OCI-LY7 (cell line): ENCODE measurements around the gene CRYBA4. TPM values are rescaled to one million over a fixed set of nuclear protein-coding genes. Genes with fewer than 3 reads are reported as not detected.

ENCODE experiments used
- BruUV-seq: library from RNA; stranded (reverse); fragments of 400-500 nt; replicated peaks from 2 replicates; lab custom pipeline; 2021; lab: Mats Ljungman, UMichigan
- CTCF ChIA-PET: fragments of 300-600 bp; sonication (Branson Sonifier 250); formaldehyde crosslinking; loops from one replicate; lab custom pipeline; 2022; ENCODE audit warnings: antibody characterized with exemption; ENCODE audit not compliant: unreplicated experiment; lab: Charles Lee
- POLR2A ChIA-PET: fragments of 300-600 bp; sonication (Branson Sonifier 250); formaldehyde crosslinking; loops from one replicate; lab custom pipeline; 2022; ENCODE audit warnings: antibody characterized with exemption; lab: Charles Lee
- DNase-seq: peaks from one replicate; pipeline ENCODE4 v3.0.0-alpha.2; 2015; ENCODE audit warnings: low spot score
- H2AFZ ChIP-seq: fragments of 200-600 bp; sonication (generic), shearing (Covaris generic); 2 replicates; pipeline ENCODE4 v1.6.1; 2014; ENCODE audit warnings: mild to moderate bottlenecking, antibody characterized with exemption, low read length, moderate library complexity
- H3K27ac ChIP-seq: fragments of 200-600 bp; sonication (generic); 2 replicates; pipeline ENCODE4 v1.5.1; 2014; ENCODE audit warnings: mixed run types, low read depth, mild to moderate bottlenecking, moderate library complexity, low read length, inconsistent platforms; ENCODE audit not compliant: poor library complexity, severe bottlenecking
- H3K36me3 ChIP-seq: fragments of 200-600 bp; sonication (generic); 2 replicates; pipeline ENCODE4 v1.6.1; 2014; ENCODE audit warnings: mild to moderate bottlenecking, antibody characterized with exemption, low read length, moderate library complexity, mixed read lengths; ENCODE audit not compliant: insufficient read depth
- H3K4me1 ChIP-seq: fragments of 200-600 bp; sonication (generic); 2 replicates; pipeline ENCODE4 v1.5.1; 2014; ENCODE audit warnings: mild to moderate bottlenecking, low read length; ENCODE audit not compliant: insufficient read depth, poor library complexity, severe bottlenecking
- H3K4me2 ChIP-seq: fragments of 200-600 bp; sonication (generic); 2 replicates; pipeline ENCODE4 v1.6.1; 2014; ENCODE audit warnings: mild to moderate bottlenecking, low read length
- H3K4me3 ChIP-seq: fragments of 200-600 bp; sonication (generic); 2 replicates; pipeline ENCODE4 v1.5.1; 2014; ENCODE audit warnings: mild to moderate bottlenecking, low read depth, low read length; ENCODE audit not compliant: poor library complexity, severe bottlenecking
- H3K79me2 ChIP-seq: fragments of 200-600 bp; sonication (generic); 2 replicates; pipeline ENCODE4 v1.6.1; 2016; ENCODE audit warnings: low read depth, mild to moderate bottlenecking, low read length, moderate library complexity, mixed read lengths; ENCODE audit not compliant: insufficient read depth
- H3K9me2 ChIP-seq: fragments of 200-600 bp; sonication (generic); 2 replicates; pipeline ENCODE4 v1.6.1; 2016; ENCODE audit warnings: mild to moderate bottlenecking, low read length, mixed read lengths; ENCODE audit not compliant: insufficient read depth
- H3K9me3 ChIP-seq: fragments of 200-600 bp; sonication (generic); 2 replicates; pipeline ENCODE4 v1.6.1; 2014; ENCODE audit warnings: mild to moderate bottlenecking, mixed run types, low read length, mixed read lengths
- H4K20me1 ChIP-seq: fragments of 200-600 bp; sonication (generic); 2 replicates; pipeline ENCODE4 v1.6.1; 2014; ENCODE audit warnings: mild to moderate bottlenecking, antibody characterized with exemption, low read length, moderate library complexity, mixed read lengths; ENCODE audit not compliant: insufficient read depth
- CTCF ChIP-seq: fragments of 200-600 bp; sonication (generic); conservative IDR thresholded peaks from 2 replicates; pipeline ENCODE4 v1.5.1; 2014; ENCODE audit warnings: mild to moderate bottlenecking, antibody characterized with exemption, low read length, moderate library complexity, mixed read lengths
- EZH2phosphoT487 ChIP-seq: fragments of 200-600 bp; sonication (generic); IDR thresholded peaks from 2 replicates; pipeline ENCODE4 v1.6.1; 2018; ENCODE audit warnings: low read depth, borderline replicate concordance, mild to moderate bottlenecking, mixed run types, antibody characterized with exemption, low read length, moderate library complexity, mixed read lengths
- intact Hi-C: fragments of 100-400 bp; cut with micrococcal nuclease; formaldehyde crosslinking; loops from one replicate; pipeline ENCODE4 v1.10.0; 2022; ENCODE audit not compliant: unreplicated experiment
- total RNA-seq, 2 experiments: library from RNA; depleted of rRNA in 1 of 2; stranded (reverse); fragments of >200 nt in 1 of 2; shearing (Covaris generic) in 1 of 2; gene quantifications; 2 replicates each; pipeline ENCODE4 v1.2.3, GENCODE V29; 2014 to 2022

CRYBA4 gene
- total RNA-seq, 2 experiments from 2014 or later = not detected

GRCh38 chr22:26615830-26616435, 5.8 kb upstream of the CRYBA4 start:
- H3K27ac ChIP-seq = peak overlapping the region; percentile 42
- no peaks in the 10 kb centered on the region for H3K9me3 ChIP-seq
- no peak overlapping the region for H3K4me3 ChIP-seq
- H4K20me1 ChIP-seq = no peaks in the 10 kb centered on the region
- intact Hi-C loops = loop anchor here (1.0 kb wide), 1 partner anchor 81 kb away; no protein-coding TSS in a partner anchor
- TF ChIP-seq EZH2phosphoT487 (no peak), CTCF (no peak)
- BruUV-seq = no TSS peak
- DNase-seq = peak; percentile 6
- H3K9me2 ChIP-seq = no peaks in the 10 kb centered on the region
- POLR2A ChIA-PET = interaction anchor here (1.1 to 1.2 kb wide), 2 partner anchors 8 to 54 kb away, joined by 4 read pairs; no protein-coding TSS in a partner anchor
- no peaks in the 10 kb centered on the region for H3K36me3 ChIP-seq
- no peak overlapping the region; the same call in 1 of the 2 replicates for H2AFZ ChIP-seq
- peaks cover 45% of the 10 kb centered on the region for H3K4me1 ChIP-seq
- no peaks in the 10 kb centered on the region for H3K79me2 ChIP-seq
- CTCF ChIA-PET = no interaction called here
- peak overlapping the region; percentile 55 for H3K4me2 ChIP-seq

GRCh38 chr22:26616650-26617049, 5.1 kb upstream of the CRYBA4 start:
- no peaks in the 10 kb centered on the region for H4K20me1 ChIP-seq
- H3K4me1 ChIP-seq = peaks cover 42% of the 10 kb centered on the region
- H3K9me2 ChIP-seq = no peaks in the 10 kb centered on the region
- no peaks in the 10 kb centered on the region for H3K36me3 ChIP-seq
- peak overlapping the region; percentile 21; the same call in 1 of the 2 replicates for H2AFZ ChIP-seq
- H3K9me3 ChIP-seq = no peaks in the 10 kb centered on the region
- no peak overlapping the region for H3K4me3 ChIP-seq
- DNase-seq = peak; percentile 18
- intact Hi-C loops = no loop called here
- H3K4me2 ChIP-seq = peak overlapping the region; percentile 55
- ChIA-PET POLR2A (interaction anchor here (1.1 to 1.2 kb wide), 2 partner anchors 9 to 54 kb away, joined by 4 read pairs; no protein-coding TSS in a partner anchor), CTCF (no interaction called here)
- no peaks in the 10 kb centered on the region for H3K79me2 ChIP-seq
- no peak overlapping the region for H3K27ac ChIP-seq
- TF ChIP-seq CTCF (no peak), EZH2phosphoT487 (no peak)
- BruUV-seq = no TSS peak
